ENCODE measurements around the gene DIAPH1. TPM values are rescaled to one million over a fixed set of nuclear protein-coding genes. Genes with fewer than 3 reads are reported as not detected.

The DIAPH1 gene
- total RNA-seq, 1 experiment from 2014 or later = 117 TPM

GRCh38 chr5:141628175-141628788 is 9.5 kb upstream of the DIAPH1 start:
- Histone ChIP-seq H3K27me3 (ENCODE audit: insufficient read depth, low read length) (no peaks in the 10 kb centered on the region), H2BK5ac (ENCODE audit: insufficient read length, low read length) (no peak overlapping the region), H2BK12ac (ENCODE audit: insufficient read length, low read depth, low read length) (no peak overlapping the region), H3K9me3 (ENCODE audit: control insufficient read depth, low read depth, low read length) (no peaks in the 10 kb centered on the region), H3K79me2 (ENCODE audit: insufficient read depth, low read length) (no peaks in the 10 kb centered on the region), H4K20me1 (ENCODE audit: control insufficient read depth, insufficient read depth, insufficient read length) (no peaks in the 10 kb centered on the region), H3K23ac (ENCODE audit: insufficient read length, low read depth, low read length) (no peak overlapping the region), H2BK20ac (ENCODE audit: low read depth, low read length, poor library complexity, severe bottlenecking) (no peak overlapping the region), H3K18ac (ENCODE audit: insufficient read length, low read depth, low read length) (no peak overlapping the region), H3K27ac (ENCODE audit: insufficient read length, low read depth, low read length) (no peak overlapping the region), H3K23me2 (ENCODE audit: insufficient read length, low read depth, low read length, poor library complexity, severe bottlenecking) (no peaks in the 10 kb centered on the region), H3T11ph (ENCODE audit: low read length) (no peak overlapping the region), H3K56ac (ENCODE audit: insufficient read length, low read depth, low read length) (no peak overlapping the region), H3K4me1 (ENCODE audit: insufficient read depth, low read length) (no peaks in the 10 kb centered on the region), H2AK5ac (ENCODE audit: insufficient read length, low read length) (no peak overlapping the region), H3K14ac (ENCODE audit: insufficient read depth, low read length) (no peak overlapping the region), H2BK120ac (ENCODE audit: low read depth, low read length, poor library complexity, severe bottlenecking) (no peak overlapping the region), H4K5ac (ENCODE audit: insufficient read length, low read depth, low read length) (no peak overlapping the region), H3K79me1 (ENCODE audit: insufficient read depth, low read depth, low read length, poor library complexity, severe bottlenecking) (peaks cover 3% of the 10 kb centered on the region), H4K8ac (replicated peaks; ENCODE audit: insufficient read length, low read depth, low read length) (no peak overlapping the region), H3K4ac (ENCODE audit: low read depth, low read length) (no peak overlapping the region), H3K9ac (ENCODE audit: extremely low read depth, insufficient read length, low read length) (no peak overlapping the region), H2AFZ (ENCODE audit: low read length) (no peak overlapping the region), H4K91ac (ENCODE audit: insufficient read length, low read depth, low read length) (no peak overlapping the region), H2BK15ac (ENCODE audit: low read depth, low read length) (no peak overlapping the region), H3K4me2 (ENCODE audit: insufficient read depth, insufficient read length, low read length) (no peak overlapping the region)
- Mint-ChIP-seq H3K4me3 (no peak overlapping the region), H3K27me3 (ENCODE audit: low read depth) (no peaks in the 10 kb centered on the region), H3K4me1 (peaks cover 8% of the 10 kb centered on the region in 2 experiments), H3K9me3 (no peaks in the 10 kb centered on the region), H3K36me3 (ENCODE audit: insufficient read depth in 1 of 3, low read depth in 3 of 3) (peaks cover 25 to 68% (median 67%) of the 10 kb centered on the region in 3 experiments; a peak in 6 of 7 replicates), H3K27ac (no peak overlapping the region)
- no peak for DNase-seq
- WGBS (ENCODE audit: extremely low coverage, insufficient read length, low lambda C conversion rate) = no CpG with 5 or more reads among the region's 6 CpGs
- TF ChIP-seq CTCF (conservative IDR thresholded peaks at IDR 0.05) = no peak

Data from H9 (cell line).